ENCODE measurements around the gene BBS9.

The BBS9 gene

DNA sequence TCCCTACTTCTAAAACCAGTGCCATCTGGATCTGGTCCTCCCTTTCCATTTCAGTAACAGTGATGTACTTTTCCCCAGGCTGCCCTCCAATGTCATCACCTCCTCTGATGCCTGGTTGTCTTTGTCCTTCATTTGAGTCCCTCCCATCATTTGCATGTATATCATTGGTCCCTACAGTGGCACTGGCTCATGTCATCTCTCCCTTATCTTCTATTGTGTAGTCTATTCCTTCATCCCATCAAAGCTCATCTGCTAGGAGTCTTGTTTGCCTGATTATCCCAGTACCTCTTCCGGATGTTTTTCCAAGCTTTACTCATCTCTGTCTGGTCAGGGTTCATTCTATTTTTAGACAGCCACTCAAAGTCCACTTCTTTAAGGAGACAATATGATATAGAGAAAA is 483.1 kb downstream of the BBS9 start:
- TF ChIP-seq CTCF (IDR thresholded peaks at IDR 0.05) (no peak), ZFX (IDR thresholded peaks at IDR 0.05; ENCODE audit: borderline replicate concordance) (no peak)
- H3K27ac ChIP-seq: no peak overlapping the region

DNA sequence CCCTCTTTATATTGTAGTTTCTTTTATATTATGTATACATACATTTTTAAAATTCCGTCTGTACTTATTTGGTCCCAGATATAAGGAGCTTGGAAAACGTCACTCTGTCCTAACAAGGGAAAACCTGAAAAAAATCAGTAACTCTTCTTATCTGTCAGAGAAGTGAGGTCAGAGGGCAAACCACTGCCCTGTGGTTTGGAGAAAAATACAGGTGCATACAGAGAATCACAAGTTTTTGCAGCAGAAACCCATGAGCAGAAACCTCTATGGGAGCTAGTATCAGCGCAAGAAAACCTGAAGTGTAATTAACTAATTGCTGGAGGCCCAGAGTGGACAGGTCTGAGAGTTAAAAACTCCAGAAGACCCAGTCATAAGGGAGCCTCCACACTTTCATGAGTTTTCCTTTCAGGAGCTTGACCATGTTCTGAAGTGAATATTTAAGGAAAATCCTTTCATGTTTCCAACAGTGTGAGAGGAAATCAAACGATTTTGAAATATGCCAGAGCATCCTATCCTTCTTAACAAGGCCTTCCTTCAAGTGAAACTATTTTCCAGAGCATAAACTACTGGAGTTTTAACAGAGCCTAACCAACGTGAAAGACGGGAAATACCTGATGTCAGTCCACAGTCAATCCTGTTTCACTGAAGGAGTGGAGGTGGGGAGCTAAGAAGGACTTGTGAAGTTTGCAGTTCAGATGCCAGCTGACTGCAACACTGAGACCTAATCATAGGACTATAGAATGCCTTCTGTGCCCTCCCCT is 485.2 kb downstream of the BBS9 start:
- no peak for TF ChIP-seq CTCF (IDR thresholded peaks at IDR 0.05)
- no peak for TF ChIP-seq ZFX (IDR thresholded peaks at IDR 0.05; ENCODE audit: borderline replicate concordance)

DNA sequence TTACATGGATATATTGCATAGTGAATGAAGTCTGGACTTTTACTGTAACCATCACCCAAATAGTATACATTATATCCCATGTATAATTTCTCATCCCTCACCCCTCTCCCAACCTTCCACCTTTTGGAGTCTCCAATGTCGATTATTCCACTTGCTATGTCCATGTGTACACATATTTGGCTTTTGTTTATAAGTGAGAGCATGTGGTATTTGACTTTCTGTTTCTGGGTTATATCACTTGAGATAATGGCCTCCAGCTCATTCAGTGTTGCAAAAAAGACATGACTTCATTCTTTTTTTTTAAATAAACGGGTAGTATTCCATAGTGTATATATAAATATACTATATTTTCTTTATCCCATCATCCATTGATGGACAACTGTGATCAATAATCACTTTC is 487.4 kb downstream of the BBS9 start:
- H3K27ac ChIP-seq: no peak overlapping the region
- TF ChIP-seq ZFX (IDR thresholded peaks at IDR 0.05; ENCODE audit: borderline replicate concordance): no peak
- no peak for TF ChIP-seq CTCF (IDR thresholded peaks at IDR 0.05)

More for the DNA sequence above, 485.2 kb downstream of the BBS9 start:
- H3K27ac ChIP-seq: no peak overlapping the region

- TF ChIP-seq CTCF (IDR thresholded peaks at IDR 0.05): no peak
- TF ChIP-seq ZFX (IDR thresholded peaks at IDR 0.05; ENCODE audit: borderline replicate concordance): no peak
- H3K27ac ChIP-seq: no peak overlapping the region
Observed at GRCh38 chr7:33619264-33619663, 489.9 kb downstream of the BBS9 start.

GRCh38 chr7:33623267-33623666 is 493.9 kb downstream of the BBS9 start:
- TF ChIP-seq ZFX (IDR thresholded peaks at IDR 0.05; ENCODE audit: borderline replicate concordance) (no peak), CTCF (IDR thresholded peaks at IDR 0.05) (no peak)
- H3K27ac ChIP-seq: no peak overlapping the region

- H3K27ac ChIP-seq: no peak overlapping the region
- TF ChIP-seq CTCF (IDR thresholded peaks at IDR 0.05) (no peak), ZFX (IDR thresholded peaks at IDR 0.05; ENCODE audit: borderline replicate concordance) (no peak)
Observed at GRCh38 chr7:33624215-33624614, 494.9 kb downstream of the BBS9 start.

DNA sequence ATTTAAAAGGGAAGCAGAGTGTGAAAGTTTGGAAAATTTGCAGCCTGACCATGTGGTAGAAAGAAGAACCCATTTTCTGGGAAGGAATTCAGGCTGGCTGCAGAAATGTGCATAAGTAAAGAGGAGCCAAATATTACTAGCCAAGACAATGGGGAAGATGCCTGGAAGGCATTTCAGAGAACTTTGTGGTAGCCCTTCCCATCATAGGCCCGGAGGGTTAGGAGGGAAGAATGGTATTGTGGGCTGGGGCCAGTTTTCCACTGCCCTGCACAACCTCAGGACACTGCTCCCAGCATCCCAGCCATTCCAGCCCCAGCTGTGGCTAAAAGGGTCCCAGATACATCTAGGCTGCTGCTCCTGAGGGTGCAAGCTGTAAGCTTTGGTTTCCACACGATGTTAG is 497.5 kb downstream of the BBS9 start:
- H3K27ac ChIP-seq: no peak overlapping the region
- TF ChIP-seq CTCF (IDR thresholded peaks at IDR 0.05) (no peak), ZFX (IDR thresholded peaks at IDR 0.05; ENCODE audit: borderline replicate concordance) (no peak)
